K562 (cell line): ENCODE data around the gene NDUFS6. TPM values are rescaled to one million over a fixed set of nuclear protein-coding genes. Genes with fewer than 3 reads are reported as not detected.

ENCODE experiments used
- ATAC-seq: fragments of 200-7000 bp; cut with Tn5 transposase; 3 replicates; pipeline ENCODE4 v1.9.1; 2020; ENCODE audit warnings: moderate library complexity
- BruUV-seq: library from RNA; stranded (reverse); fragments of 400-500 nt; replicated peaks from 2 replicates; lab custom pipeline; 2021; lab: Mats Ljungman, UMichigan
- CTCF ChIA-PET: fragments of 300-600 bp; formaldehyde crosslinking; extraction: SDS; loops from one replicate; lab custom pipeline; 2021; ENCODE audit warnings: low intra/inter-chr PET ratio; lab: Yijun Ruan, JAX
- POLR2A ChIA-PET: fragments of 300-600, 350-650 bp; sonication (Branson Sonifier 250); formaldehyde crosslinking; extraction: SDS; loops from one replicate; lab custom pipeline; 2021; ENCODE audit warnings: antibody characterized with exemption, inconsistent platforms; lab: Yijun Ruan, JAX
- DNase-seq, 4 experiments: peaks; one replicate each; pipeline versions ENCODE4 v3.0.0 to v3.0.0-alpha.2; 2011 to 2018; ENCODE audit warnings: low spot score in 3 of 4, mixed read lengths in 3 of 4; ENCODE audit errors: extremely low read depth in 1 of 4
- FAIRE-seq: peaks from 2 replicates; lab custom pipeline; 2011; peaks lifted over from hg19 to GRCh38; lab: Jason Lieb, UNC
- H2AFZ ChIP-seq: 2 replicates; pipeline ENCODE4 v1.6.0; 2011; ENCODE audit warnings: low read depth, low read length, control low read depth, inconsistent platforms
- H3K27ac ChIP-seq: fragments of 200-600 bp; 3 replicates; pipeline ENCODE4 v1.8.0; 2011; ENCODE audit warnings: low read depth, mild to moderate bottlenecking, control low read depth, inconsistent platforms, low read length, moderate library complexity, mixed read lengths; ENCODE audit errors: extremely low read depth
- H3K27me3 ChIP-seq, 2 experiments: fragments of 300-600 bp in 1 of 2; 2 replicates in 1 of 2; 3 replicates in 1 of 2; pipeline versions ENCODE4 v1.6.0 to v1.8.0; 2011; ENCODE audit warnings: inconsistent platforms in 2 of 2, low read length in 2 of 2, mild to moderate bottlenecking in 1 of 2, mixed read lengths in 1 of 2, moderate library complexity in 1 of 2; ENCODE audit not compliant: control insufficient read depth in 2 of 2, insufficient read depth in 2 of 2
- H3K36me3 ChIP-seq: fragments of 300-600 bp; 3 replicates; pipeline ENCODE4 v1.8.0; 2011; ENCODE audit warnings: mild to moderate bottlenecking, low read length, inconsistent platforms; ENCODE audit not compliant: control insufficient read depth, insufficient read depth
- H3K4me1 ChIP-seq, 2 experiments: fragments of 200-600 bp in 1 of 2; replicated peaks in 1 of 2; 2 replicates in 1 of 2; 3 replicates in 1 of 2; pipeline versions ENCODE4 v1.5.1 to v1.8.0; 2011; ENCODE audit warnings: inconsistent platforms in 2 of 2, low read length in 2 of 2, mild to moderate bottlenecking in 1 of 2, mixed read lengths in 1 of 2, moderate library complexity in 1 of 2; ENCODE audit not compliant: control insufficient read depth in 2 of 2, insufficient read depth in 2 of 2
- H3K4me2 ChIP-seq: 2 replicates; pipeline ENCODE4 v1.6.1; 2011; ENCODE audit warnings: low read length, control low read depth, inconsistent platforms, mixed read lengths; ENCODE audit not compliant: insufficient read depth
- H3K4me3 ChIP-seq: fragments of 200-600 bp; sonication (generic), shearing (Covaris generic); 2 replicates; pipeline ENCODE4 v1.5.1; 2016; ENCODE audit warnings: control low read depth, inconsistent platforms
- H3K79me2 ChIP-seq: fragments of 200-600 bp; 3 replicates; pipeline ENCODE4 v1.8.0; 2011; ENCODE audit warnings: low read length, inconsistent platforms; ENCODE audit not compliant: control insufficient read depth, insufficient read depth
- H3K9ac ChIP-seq, 2 experiments: 2 replicates each; pipeline versions ENCODE4 v1.6.0 to v1.6.1; 2011; ENCODE audit warnings: low read depth in 2 of 2, low read length in 2 of 2, control low read depth in 1 of 2, inconsistent platforms in 1 of 2, mild to moderate bottlenecking in 1 of 2, mixed read lengths in 1 of 2; ENCODE audit not compliant: insufficient read depth in 1 of 2
- H3K9me1 ChIP-seq: one replicate; pipeline ENCODE4 v1.6.0; 2011; ENCODE audit warnings: inconsistent platforms, mild to moderate bottlenecking, low read length, moderate library complexity; ENCODE audit not compliant: control insufficient read depth, insufficient read depth
- H3K9me3 ChIP-seq: replicated peaks from 2 replicates; pipeline ENCODE4 v1.5.1; 2011; ENCODE audit warnings: low read depth, low read length, inconsistent platforms; ENCODE audit not compliant: control insufficient read depth, insufficient read depth
- H4K20me1 ChIP-seq: replicated peaks from 2 replicates; pipeline ENCODE4 v1.6.1; 2011; ENCODE audit warnings: low read length, inconsistent platforms, mixed read lengths; ENCODE audit not compliant: control insufficient read depth, insufficient read depth
- CBX1 ChIP-seq: sonication (generic); IDR thresholded peaks from 2 replicates; pipeline ENCODE4 v1.6.1; 2016; ENCODE audit warnings: antibody characterized with exemption, low read depth, mild to moderate bottlenecking
- CEBPB ChIP-seq: fragments of 450-650 bp; IDR thresholded peaks from 2 replicates; pipeline ENCODE4 v1.6.1; 2016; ENCODE audit warnings: missing genetic modification characterization, missing compliant biosample characterization
- CGGBP1 ChIP-seq: fragments of 250-450 bp; sonication (Bioruptor Pico); IDR thresholded peaks from 2 replicates; pipeline ENCODE4 v1.9.0; 2021; ENCODE audit warnings: mild to moderate bottlenecking
- PCBP1 ChIP-seq: fragments of 200-400 bp; formaldehyde crosslinking; IDR thresholded peaks from 2 replicates; pipeline ENCODE4 v1.6.1; 2018; ENCODE audit warnings: mild to moderate bottlenecking, low read depth, low read length; ENCODE audit not compliant: poor library complexity, severe bottlenecking
- PPARD ChIP-seq: fragments of 250-450 bp; sonication (Bioruptor Pico); IDR thresholded peaks from 2 replicates; pipeline ENCODE4 v1.8.0; 2022; ENCODE audit warnings: inconsistent platforms, mild to moderate bottlenecking, moderate library complexity
- SRSF1 ChIP-seq: fragments of 200-400 bp; formaldehyde crosslinking; IDR thresholded peaks from 2 replicates; pipeline ENCODE4 v1.6.1; 2017; ENCODE audit warnings: mild to moderate bottlenecking, low read depth, low read length, moderate library complexity
- STAG1 ChIP-seq: sonication (generic); formaldehyde crosslinking; IDR thresholded peaks from 2 replicates; pipeline ENCODE4 v1.5.0; 2020; ENCODE audit warnings: missing genetic modification reagents, borderline replicate concordance
- TBP ChIP-seq: optimal IDR thresholded peaks from 2 replicates; pipeline ENCODE3; 2011; ENCODE audit warnings: low read depth, low read length, improper control_type of control experiment
- ZBTB9 ChIP-seq: fragments of 450-650 bp; formaldehyde crosslinking; IDR thresholded peaks from 2 replicates; pipeline ENCODE4 v1.4.0; 2020; ENCODE audit warnings: mild to moderate bottlenecking, moderate library complexity
- ZNF124 ChIP-seq: sonication (generic); formaldehyde crosslinking; IDR thresholded peaks from 2 replicates; pipeline ENCODE4 v1.8.1; 2022; ENCODE audit warnings: missing genetic modification reagents
- ZNF133 ChIP-seq: fragments of 250-450 bp; sonication (Bioruptor Pico); IDR thresholded peaks from 2 replicates; pipeline ENCODE4 v1.4.0; 2020; ENCODE audit warnings: mild to moderate bottlenecking
- ZNF165 ChIP-seq: fragments of 250-450 bp; sonication (Bioruptor Pico); IDR thresholded peaks from 2 replicates; pipeline ENCODE4 v1.4.0; 2020; ENCODE audit warnings: borderline replicate concordance
- ZNF175 ChIP-seq: fragments of 200-800 bp; sonication (Bioruptor generic); IDR thresholded peaks from 2 replicates; pipeline ENCODE4 v1.6.1; 2016; ENCODE audit warnings: low read depth, mild to moderate bottlenecking, missing genetic modification characterization, missing compliant biosample characterization
- ZNF766 ChIP-seq: fragments of 200-800 bp; sonication (Bioruptor generic); conservative IDR thresholded peaks from 2 replicates; pipeline ENCODE4 v1.6.1; 2016; ENCODE audit warnings: missing genetic modification characterization, missing compliant biosample characterization
- WGBS: fragments of 100-300 bp; shearing (Covaris generic); methylation state at CpG from one replicate; pipeline ENCODE4 v1.1.6; 2016; ENCODE audit warnings: low coverage, mixed read lengths; ENCODE audit not compliant: insufficient coverage; ENCODE audit errors: missing lambda C conversion rate; 5-methylcytosine and 5-hydroxymethylcytosine counted together
- in situ Hi-C: fragments of 300-500 bp; cut with MboI; formaldehyde crosslinking; loops from 4 replicates; pipeline ENCODE4 v1.15.0; 2018; ENCODE audit warnings: inconsistent platforms, mixed read lengths
- intact Hi-C: fragments of 100-400 bp; cut with micrococcal nuclease; formaldehyde crosslinking; loops from 2 replicates; pipeline ENCODE4 v1.14.2; 2022
- polyA plus RNA-seq, 8 experiments: library from polyadenylated mRNA; depleted of rRNA in 4 of 8; stranded (reverse) in 5 of 8; unstranded in 3 of 8; fragments of >200 nt; fragmentation: Nextera tagmentation in 2 of 8; fragmentation: Illumina TruSeq in 1 of 8; extraction: Ambion mirVana in 2 of 8; extraction: Trizol in 1 of 8; gene quantifications; 2 replicates each; pipeline versions ENCODE4 v1.2.1 to v1.2.3, GENCODE V29; 2011 to 2014; ENCODE audit warnings: inconsistent platforms in 1 of 8, missing spikeins in 1 of 8
- total RNA-seq, 7 experiments: library from RNA; depleted of rRNA in 6 of 7; stranded (reverse); fragments of >200 nt in 6 of 7; fragmentation: Illumina TruSeq in 2 of 7; extraction: Trizol in 2 of 7; gene quantifications; 2 replicates each; pipeline versions ENCODE4 v1.2.1 to v1.2.3, GENCODE V29; 2011 to 2021; ENCODE audit warnings: low replicate concordance in 1 of 7

The NDUFS6 gene
- total and polyA plus RNA-seq, 9 of the 15 experiments (the other 6 are each of a cell fraction or from before 2014, with no cell fraction given) = 36.1 to 291 (median 77.0) TPM

- TF ChIP-seq ZNF175 (CRISPR knock-in tag) (no peak), ZNF124 (CRISPR knock-in tag) (no peak), SRSF1 (no peak), PCBP1 (no peak), CEBPB (no peak)
These were observed 53.9 kb downstream of the NDUFS6 start (continued) for GRCh38 chr5:1855075-1855474.

- peaks cover 0 to 3% of the 10 kb centered on the region in 2 experiments; a peak in 1 of 5 replicates for H3K4me1 ChIP-seq
- H3K27me3 ChIP-seq = peaks cover 43 to 65% of the 10 kb centered on the region in 2 experiments
- no peaks in the 10 kb centered on the region for H3K9me1 ChIP-seq
- peaks cover 2% of the 10 kb centered on the region for H3K9me3 ChIP-seq
- in situ Hi-C loops = no loop called here
- H4K20me1 ChIP-seq = peaks cover 5% of the 10 kb centered on the region; the same call in 1 of the 2 replicates
- intact Hi-C loops = no loop called here
- BruUV-seq = no TSS peak
- H3K4me2 ChIP-seq = no peak overlapping the region
- TF ChIP-seq STAG1 (CRISPR knock-in tag) (no peak), CGGBP1 (CRISPR knock-in tag) (no peak), TBP (no peak), ZNF766 (CRISPR knock-in tag) (no peak), ZBTB9 (CRISPR knock-in tag) (no peak), PPARD (CRISPR knock-in tag) (no peak), CBX1 (no peak), ZNF133 (CRISPR knock-in tag) (no peak), ZNF165 (CRISPR knock-in tag) (no peak)
- H3K36me3 ChIP-seq = no peaks in the 10 kb centered on the region
- POLR2A ChIA-PET = interaction anchor here (0.6 kb wide), 1 partner anchor 406 kb away, joined by 3 read pairs; no protein-coding TSS in a partner anchor
- CTCF ChIA-PET = no interaction called here
- WGBS = 5% methylated on average over 17 of the region's 17 CpGs
- no peak overlapping the region for H3K9ac ChIP-seq
- FAIRE-seq (no peak), ATAC-seq (no peak), DNase-seq (no peak)
- H3K79me2 ChIP-seq = no peaks in the 10 kb centered on the region
- H2AFZ ChIP-seq = no peak overlapping the region
- no peak overlapping the region for H3K4me3 ChIP-seq
- no peak overlapping the region for H3K27ac ChIP-seq
These were observed 54.4 kb downstream of the NDUFS6 start for GRCh38 chr5:1855596-1855995.
